T-cell (primary cell): ENCODE data around the gene HTRA2. TPM values are rescaled to one million over a fixed set of nuclear protein-coding genes. Genes with fewer than 3 reads are reported as not detected.

ENCODE experiments used
- total RNA-seq, 35 experiments: library from RNA in 6 of 35; stranded (reverse) in 6 of 35; fragments of 120-200 nt in 1 of 35; gene quantifications; one replicate each; pipeline versions ENCODE4 v1.2.1 to v1.2.4 and lab custom pipeline; 2013 to 2026

HTRA2 gene
- total RNA-seq, 5 donors from 2014 or later (not counting 1 experiment from before 2014, with no cell fraction given) = 25.1 to 45.2 (median 38.3) TPM

Other genes with a start within 250 kb of the HTRA2 start
- 10 to 100 TPM; 10.1 to 19.3 (median 14.6) TPM for gene SLC4A5, start 186.5 kb upstream of the HTRA2 start, total RNA-seq
- 100 to 1,000 TPM in 3 of 5 donors, 10 to 100 TPM in 2; 81.9 to 124 (median 117) TPM for gene DCTN1, start 149.6 kb upstream of the HTRA2 start, total RNA-seq
- gene C2orf81, start 108.3 kb upstream of the HTRA2 start, total RNA-seq = 1 to 10 TPM; 5.0 to 9.5 (median 7.5) TPM
- gene WDR54, start 108.2 kb upstream of the HTRA2 start, total RNA-seq = 10 to 100 TPM; 31.4 to 46.8 (median 45.4) TPM
- gene RTKN, start 88.0 kb upstream of the HTRA2 start, total RNA-seq = 1 to 10 TPM in 1 of 5 donors, under 1 TPM in 3, not detected in 1; 0.93 to 1.7 (median 0.96) TPM
- gene INO80B, start 74.8 kb upstream of the HTRA2 start, total RNA-seq = 10 to 100 TPM; 44.5 to 70.8 (median 68.4) TPM
- gene WBP1, start 71.5 kb upstream of the HTRA2 start, total RNA-seq = 100 to 1,000 TPM in 2 of 5 donors, 10 to 100 TPM in 3; 80.2 to 104 (median 98.2) TPM
- gene MOGS, start 64.6 kb upstream of the HTRA2 start, total RNA-seq = 100 to 1,000 TPM in 1 of 5 donors, 10 to 100 TPM in 4; 72.0 to 114 (median 93.8) TPM
- gene MRPL53, start 57.3 kb upstream of the HTRA2 start, total RNA-seq = 10 to 100 TPM; 53.9 to 77.9 (median 59.4) TPM
- gene CCDC142, start 46.9 kb upstream of the HTRA2 start, total RNA-seq = 10 to 100 TPM; 16.1 to 59.3 (median 56.7) TPM
- 10 to 100 TPM; 33.1 to 45.8 (median 44.6) TPM for gene TTC31, start 46.9 kb upstream of the HTRA2 start, total RNA-seq
- gene LBX2, start 30.3 kb upstream of the HTRA2 start, total RNA-seq = under 1 TPM in 4 of 5 donors, not detected in 1; 0.32 to 0.73 (median 0.66) TPM
- gene PCGF1, start 22.2 kb upstream of the HTRA2 start, total RNA-seq = 10 to 100 TPM; 17.6 to 34.3 (median 28.0) TPM
- gene TLX2, start 15.5 kb upstream of the HTRA2 start, total RNA-seq = under 1 TPM in 2 of 5 donors, not detected in 3; 0.28 to 0.46 TPM
- gene DQX1, start 3.7 kb upstream of the HTRA2 start, total RNA-seq = under 1 TPM in 3 of 5 donors, not detected in 2; 0.33 to 0.76 (median 0.47) TPM
- 100 to 1,000 TPM; 144 to 167 (median 149) TPM for gene AUP1, start 227 bp upstream of the HTRA2 start, total RNA-seq
- under 1 TPM in 4 of 5 donors, not detected in 1; 0.10 to 0.47 (median 0.38) TPM for gene LOXL3, start 24.0 kb downstream of the HTRA2 start, total RNA-seq
- gene DOK1, start 24.8 kb downstream of the HTRA2 start, total RNA-seq = 10 to 100 TPM in 3 of 5 donors, 1 to 10 TPM in 2; 9.6 to 36.5 (median 33.0) TPM
- gene M1AP, start 118.4 kb downstream of the HTRA2 start, total RNA-seq = not detected
- 10 to 100 TPM; 12.2 to 24.9 (median 18.6) TPM for gene SEMA4F, start 124.3 kb downstream of the HTRA2 start, total RNA-seq